Eye (tissue), 1 donor: ENCODE measurements around the gene GRAMD4.
A peak's percentile ranks its signal among the peaks of the same experiment; 100 is the strongest.
"Not testable (repeated sequence)": the region's sequence is repeated elsewhere in the genome, so short reads cannot be mapped to it uniquely, and the experiment has no call there.

Source experiments
- DNase-seq: peaks from one replicate; pipeline ENCODE4 v3.0.0-alpha.2; 2015

Gene GRAMD4

GRCh38 chr22:46621243-46621930 lies 1.2 kb downstream of the GRAMD4 start:
- not testable (repeated sequence) for DNase-seq

DNA sequence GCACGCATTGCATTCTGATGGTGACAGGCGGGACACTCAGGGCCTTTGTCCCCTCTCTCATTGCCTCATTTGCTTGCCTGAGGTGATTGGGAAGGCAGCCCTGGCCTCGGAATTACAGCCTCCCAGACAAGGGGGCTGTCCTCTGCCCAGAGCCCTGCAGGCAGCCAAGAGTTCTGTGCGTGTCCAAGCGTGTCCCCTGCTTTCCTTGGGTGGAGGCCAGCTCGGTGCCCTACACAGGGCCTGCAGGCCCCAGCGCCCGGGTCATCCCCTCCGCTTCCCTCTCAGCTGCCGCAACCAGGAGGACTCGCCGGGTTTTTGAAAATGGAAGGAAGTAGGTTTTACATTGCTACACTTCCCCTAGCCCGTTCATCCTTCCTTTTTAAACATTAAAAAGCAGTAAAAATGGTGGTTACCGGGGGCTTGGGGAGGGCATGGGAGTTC lies 1.9 kb downstream of the GRAMD4 start:
- peak; percentile 30 for DNase-seq

GRCh38 chr22:46625113-46625842 lies 5.1 kb downstream of the GRAMD4 start:
- DNase-seq = no peak

DNA sequence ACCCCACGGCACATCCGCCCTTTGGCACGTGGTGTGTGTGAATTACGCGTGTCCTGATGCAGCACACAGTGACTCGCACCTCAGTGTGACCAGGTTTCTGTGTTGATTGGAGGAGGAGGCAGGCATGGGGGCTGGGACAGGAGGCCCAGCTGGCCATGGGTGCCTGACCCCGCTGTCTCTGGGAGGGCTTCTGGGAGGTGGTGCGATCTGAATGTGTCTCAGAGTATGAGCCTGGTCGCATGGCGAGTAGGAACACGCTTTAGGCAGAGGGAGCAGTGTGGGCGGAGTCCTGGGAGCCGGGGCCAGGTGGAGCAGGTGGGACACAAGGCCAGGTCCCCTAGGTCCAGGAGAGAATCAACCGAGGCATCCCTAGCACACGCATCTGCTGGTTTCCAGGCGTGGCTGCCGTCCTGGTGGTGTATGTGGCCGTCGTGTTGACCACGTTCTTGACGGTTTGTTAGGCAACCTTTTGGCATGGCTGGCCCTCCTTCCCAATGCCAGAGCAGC lies 5.7 kb downstream of the GRAMD4 start:
- no peak for DNase-seq

- no peak for DNase-seq
Measured at GRCh38 chr22:46626356-46626755, 6.2 kb downstream of the GRAMD4 start.

DNA sequence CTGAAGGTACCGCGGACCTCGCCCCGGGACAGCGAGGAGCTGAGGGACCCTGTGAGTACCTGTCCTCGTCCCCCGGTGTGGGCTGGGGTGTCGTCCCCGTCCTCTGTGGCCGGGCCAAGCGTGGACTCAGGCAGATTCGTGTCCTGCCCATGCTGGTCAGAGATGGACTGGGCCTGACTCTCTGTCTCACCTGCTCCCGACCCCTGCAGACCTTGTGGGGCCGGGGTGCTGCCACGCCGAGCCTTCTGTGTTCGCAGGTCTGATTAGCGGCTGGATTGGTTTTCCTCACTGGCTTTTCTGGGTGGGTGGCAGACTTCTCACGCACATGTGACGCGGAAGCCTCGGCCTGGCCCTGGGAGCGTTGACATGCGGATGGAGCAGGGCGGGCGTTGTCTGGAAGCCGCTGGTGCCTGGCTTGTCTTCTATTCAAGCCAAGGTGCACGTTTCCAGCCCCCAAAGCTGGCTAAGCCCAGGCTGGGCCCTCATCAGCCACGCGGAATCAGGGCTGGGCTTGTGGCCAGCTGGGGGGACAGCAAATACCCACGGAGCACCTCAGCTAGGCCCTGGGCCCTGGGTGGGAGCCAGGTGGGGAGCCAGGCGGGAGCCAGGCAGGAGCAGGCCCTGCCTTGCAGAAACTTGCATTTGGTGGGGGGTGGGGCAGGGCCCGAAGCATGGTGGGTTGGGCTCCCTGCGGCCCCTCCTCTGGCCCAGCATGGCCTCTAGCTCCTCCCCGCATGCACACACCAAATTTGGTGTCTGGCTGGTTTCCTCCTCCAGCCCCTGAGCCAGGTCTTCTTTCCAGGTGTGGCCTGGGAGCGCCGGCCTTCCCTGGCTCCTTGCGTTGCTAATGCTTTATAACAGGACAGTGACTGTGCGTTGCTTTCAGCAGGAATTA lies 7.0 kb downstream of the GRAMD4 start:
- DNase-seq = no peak

GRCh38 chr22:46627806-46628482 lies 7.8 kb downstream of the GRAMD4 start:
- DNase-seq = no peak

DNA sequence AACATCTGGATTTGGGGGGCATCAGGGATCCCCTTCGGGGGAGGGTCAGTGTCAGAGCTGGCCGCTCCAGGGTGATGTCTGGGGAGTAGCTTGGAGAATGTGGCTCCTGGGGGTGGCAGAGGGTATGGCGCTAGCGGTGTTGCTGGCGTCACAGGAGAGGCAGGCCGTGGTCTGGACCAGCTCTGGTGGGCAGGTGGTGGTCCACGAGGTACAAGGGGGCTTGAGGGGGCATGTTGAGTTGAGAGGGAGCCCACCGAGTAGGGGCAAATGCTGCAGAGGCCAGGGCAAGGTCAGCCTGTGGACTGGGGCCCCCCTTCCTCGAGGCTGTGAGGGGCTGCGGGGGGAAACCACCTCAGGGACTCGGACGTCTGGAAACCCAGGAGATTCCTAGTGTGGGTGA lies 8.6 kb downstream of the GRAMD4 start:
- no peak for DNase-seq

DNA sequence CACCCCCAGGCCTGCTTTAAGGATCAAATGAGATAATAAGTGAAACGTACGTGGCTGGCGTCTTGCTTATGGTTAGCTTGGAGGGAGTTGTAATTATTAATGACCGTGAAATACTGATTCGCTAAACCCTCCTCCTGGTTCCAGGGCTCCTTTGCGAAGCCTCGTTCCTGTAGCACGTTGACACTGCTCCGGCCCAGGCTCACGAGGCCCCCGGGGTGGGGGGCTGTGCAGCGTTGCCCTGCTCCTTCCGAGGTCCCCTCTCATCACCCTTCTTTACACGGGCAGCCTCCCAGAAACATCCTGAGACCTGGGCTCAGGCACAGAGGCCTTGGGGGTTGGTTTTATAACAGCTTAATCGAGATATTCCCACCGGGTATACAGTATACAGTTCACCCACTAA lies 9.1 kb downstream of the GRAMD4 start:
- no peak for DNase-seq

GRCh38 chr22:46631113-46631512 lies 10.9 kb downstream of the GRAMD4 start:
- no peak for DNase-seq

- DNase-seq = no peak
Measured at GRCh38 chr22:46632646-46633249, 12.6 kb downstream of the GRAMD4 start.

DNA sequence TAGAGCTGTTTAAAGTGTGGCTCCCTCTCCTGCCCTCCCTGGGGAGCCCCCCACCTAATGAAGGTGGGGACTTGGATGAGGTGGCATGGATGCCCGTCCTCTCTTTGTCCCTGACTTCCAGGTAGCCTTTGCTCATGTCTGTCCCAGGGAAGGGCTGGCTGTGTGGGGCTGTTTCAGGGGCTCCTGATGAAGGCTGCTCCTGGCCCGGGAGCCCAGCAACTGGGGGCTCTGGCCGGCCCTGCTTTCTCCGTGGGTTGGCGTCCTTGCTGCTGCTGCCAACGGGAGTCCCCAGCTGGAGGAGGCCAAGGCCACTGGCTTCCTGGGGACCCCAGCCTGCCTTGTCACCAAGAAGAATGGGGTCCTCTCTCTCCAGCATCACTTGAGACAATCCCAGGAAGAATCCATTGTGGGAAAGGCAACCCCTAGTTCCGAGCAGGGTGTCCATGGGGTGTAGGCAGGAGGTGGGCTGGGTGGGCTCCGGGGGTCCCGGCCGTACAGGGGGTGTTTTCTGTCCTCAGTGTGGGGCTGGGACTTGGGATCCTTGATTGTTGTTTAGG lies 13.2 kb downstream of the GRAMD4 start:
- DNase-seq = no peak

- DNase-seq = no peak
Measured at GRCh38 chr22:46634011-46634699, 14.0 kb downstream of the GRAMD4 start.

- DNase-seq = not testable (repeated sequence)
Measured at GRCh38 chr22:46634973-46635685, 14.9 kb downstream of the GRAMD4 start.

- no peak for DNase-seq
Measured at GRCh38 chr22:46635756-46636155, 15.6 kb downstream of the GRAMD4 start.

- DNase-seq = no peak
Measured at GRCh38 chr22:46636221-46637002, 16.2 kb downstream of the GRAMD4 start.

- DNase-seq = no peak
Measured at GRCh38 chr22:46637711-46638600, 17.8 kb downstream of the GRAMD4 start.

DNA sequence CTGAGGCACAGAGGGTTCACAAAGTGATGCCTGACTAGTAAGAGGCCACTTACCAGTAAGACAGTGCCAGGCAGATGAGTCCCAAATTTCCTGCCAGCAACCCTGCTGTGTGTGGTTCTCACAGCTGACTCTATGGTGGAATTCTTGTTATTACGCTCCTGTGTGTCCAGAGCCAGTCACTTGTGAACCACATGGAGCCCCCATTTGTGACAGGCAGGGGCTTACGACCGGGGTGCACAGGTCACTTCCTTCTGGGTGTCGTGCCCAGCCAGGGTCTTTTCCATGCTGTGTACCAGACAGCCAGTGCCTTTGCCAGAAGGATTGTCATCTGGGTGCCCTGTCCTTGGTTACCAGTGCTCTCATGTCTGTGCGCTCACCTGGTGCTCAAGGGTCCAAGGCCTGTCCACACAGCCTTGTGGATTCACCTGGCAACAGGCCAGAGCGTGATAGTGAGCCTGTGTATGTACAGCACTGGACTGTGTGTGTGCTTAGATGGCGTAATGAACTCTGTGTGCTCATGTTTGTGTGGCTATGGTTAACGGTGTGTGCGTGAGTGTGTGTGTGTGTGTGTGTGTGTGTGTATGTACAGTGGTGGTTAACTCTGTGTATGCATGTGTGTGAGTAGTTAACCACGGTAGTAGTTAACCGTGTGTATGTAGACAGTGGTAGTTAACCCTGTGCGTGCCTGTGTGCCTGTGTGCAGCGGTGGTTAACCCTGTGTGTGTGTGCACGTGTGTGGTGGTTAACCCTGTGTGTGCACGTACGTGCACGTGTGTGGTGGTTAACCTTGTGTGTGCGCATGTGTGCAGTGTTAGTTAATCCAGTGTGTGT lies 18.6 kb downstream of the GRAMD4 start:
- DNase-seq = peak; percentile 43
